ENCODE results near the gene USF2. TPM values are rescaled to one million over a fixed set of nuclear protein-coding genes. Genes with fewer than 3 reads are reported as not detected.

USF2 gene
- total RNA-seq, 1 experiment from 2014 or later = 123 TPM

DNA sequence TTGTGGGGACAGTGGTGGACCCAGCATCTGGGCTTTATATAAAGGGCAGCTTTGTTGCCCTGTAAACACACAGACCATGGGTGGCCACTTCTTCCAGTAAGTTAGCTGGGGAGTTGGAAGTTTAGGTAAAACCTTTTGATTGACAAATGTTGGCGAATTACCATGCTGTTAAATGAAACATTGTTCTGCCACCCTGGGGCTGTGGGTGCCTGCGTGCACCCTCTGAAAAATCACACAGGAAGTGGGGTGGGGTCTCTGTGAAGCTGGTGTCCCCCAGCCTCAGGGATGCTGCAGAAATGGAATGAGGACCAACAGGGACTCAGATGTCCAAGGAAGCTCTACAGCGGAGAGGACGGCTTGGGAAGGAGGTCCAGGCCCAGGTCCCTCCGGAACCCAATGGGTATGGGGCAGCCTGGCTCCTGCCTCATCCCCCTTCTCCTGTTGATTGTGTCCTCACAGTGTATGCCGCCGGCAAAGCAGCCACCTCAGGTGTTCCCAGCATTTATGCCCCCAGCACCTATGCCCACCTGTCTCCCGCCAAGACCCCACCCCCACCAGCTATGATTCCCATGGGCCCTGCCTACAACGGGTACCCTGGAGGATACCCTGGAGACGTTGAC, 2.8 kb upstream of the USF2 start:
- Histone ChIP-seq H3K9me3 (ENCODE audit: control insufficient read depth, low read depth, low read length) (no peaks in the 10 kb centered on the region), H3K23me2 (ENCODE audit: insufficient read length, low read depth, low read length, poor library complexity, severe bottlenecking) (peaks cover 5% of the 10 kb centered on the region), H2BK15ac (ENCODE audit: low read depth, low read length) (no peak overlapping the region), H3K23ac (ENCODE audit: insufficient read length, low read depth, low read length) (no peak overlapping the region), H4K8ac (replicated peaks; ENCODE audit: insufficient read length, low read depth, low read length) (no peak overlapping the region), H3K14ac (ENCODE audit: insufficient read depth, low read length) (no peak overlapping the region), H3K4me2 (ENCODE audit: insufficient read depth, insufficient read length, low read length) (no peak overlapping the region), H3K4me1 (ENCODE audit: insufficient read depth, low read length) (no peaks in the 10 kb centered on the region), H2AK5ac (ENCODE audit: insufficient read length, low read length) (no peak overlapping the region), H4K5ac (ENCODE audit: insufficient read length, low read depth, low read length) (no peak overlapping the region), H2BK20ac (ENCODE audit: low read depth, low read length, poor library complexity, severe bottlenecking) (no peak overlapping the region), H4K91ac (ENCODE audit: insufficient read length, low read depth, low read length) (no peak overlapping the region), H3K79me2 (ENCODE audit: insufficient read depth, low read length) (no peaks in the 10 kb centered on the region), H3T11ph (ENCODE audit: low read length) (no peak overlapping the region), H3K27ac (ENCODE audit: insufficient read length, low read depth, low read length) (no peak overlapping the region), H2BK12ac (ENCODE audit: insufficient read length, low read depth, low read length) (no peak overlapping the region), H3K56ac (ENCODE audit: insufficient read length, low read depth, low read length) (no peak overlapping the region), H4K20me1 (ENCODE audit: control insufficient read depth, insufficient read depth, insufficient read length) (no peaks in the 10 kb centered on the region), H2BK5ac (ENCODE audit: insufficient read length, low read length) (no peak overlapping the region), H3K4ac (ENCODE audit: low read depth, low read length) (no peak overlapping the region), H3K9ac (ENCODE audit: extremely low read depth, insufficient read length, low read length) (no peak overlapping the region), H2BK120ac (ENCODE audit: low read depth, low read length, poor library complexity, severe bottlenecking) (no peak overlapping the region), H3K18ac (ENCODE audit: insufficient read length, low read depth, low read length) (no peak overlapping the region), H3K79me1 (ENCODE audit: insufficient read depth, low read depth, low read length, poor library complexity, severe bottlenecking) (no peaks in the 10 kb centered on the region), H3K27me3 (ENCODE audit: insufficient read depth, low read length) (no peaks in the 10 kb centered on the region), H2AFZ (ENCODE audit: low read length) (no peak overlapping the region)
- Mint-ChIP-seq H3K9me3 (no peaks in the 10 kb centered on the region), H3K27me3 (ENCODE audit: low read depth) (no peaks in the 10 kb centered on the region), H3K4me1 (peaks cover 18 to 20% of the 10 kb centered on the region in 2 experiments), H3K4me3 (peak overlapping the region; percentile 32 to 48; a peak in 4 of 5 replicates), H3K27ac (peak overlapping the region in 2 of 3 experiments; percentile 65 to 89; a peak in 5 of 7 replicates), H3K36me3 (ENCODE audit: insufficient read depth in 1 of 3, low read depth in 3 of 3) (peaks cover 15 to 64% (median 58%) of the 10 kb centered on the region in 3 experiments)
- TF ChIP-seq, protein P1, sequence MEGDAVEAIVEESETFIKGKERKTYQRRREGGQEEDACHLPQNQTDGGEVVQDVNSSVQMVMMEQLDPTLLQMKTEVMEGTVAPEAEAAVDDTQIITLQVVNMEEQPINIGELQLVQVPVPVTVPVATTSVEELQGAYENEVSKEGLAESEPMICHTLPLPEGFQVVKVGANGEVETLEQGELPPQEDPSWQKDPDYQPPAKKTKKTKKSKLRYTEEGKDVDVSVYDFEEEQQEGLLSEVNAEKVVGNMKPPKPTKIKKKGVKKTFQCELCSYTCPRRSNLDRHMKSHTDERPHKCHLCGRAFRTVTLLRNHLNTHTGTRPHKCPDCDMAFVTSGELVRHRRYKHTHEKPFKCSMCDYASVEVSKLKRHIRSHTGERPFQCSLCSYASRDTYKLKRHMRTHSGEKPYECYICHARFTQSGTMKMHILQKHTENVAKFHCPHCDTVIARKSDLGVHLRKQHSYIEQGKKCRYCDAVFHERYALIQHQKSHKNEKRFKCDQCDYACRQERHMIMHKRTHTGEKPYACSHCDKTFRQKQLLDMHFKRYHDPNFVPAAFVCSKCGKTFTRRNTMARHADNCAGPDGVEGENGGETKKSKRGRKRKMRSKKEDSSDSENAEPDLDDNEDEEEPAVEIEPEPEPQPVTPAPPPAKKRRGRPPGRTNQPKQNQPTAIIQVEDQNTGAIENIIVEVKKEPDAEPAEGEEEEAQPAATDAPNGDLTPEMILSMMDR (conservative IDR thresholded peaks at IDR 0.05) = no peak
- DNase-seq = no peak
- no CpG with 5 or more reads among the region's 10 CpGs for WGBS (ENCODE audit: extremely low coverage, insufficient read length, low lambda C conversion rate)
